Muscle layer of duodenum (tissue), 2 donors: ENCODE data around the gene ULK2.
A peak's percentile ranks its signal among the peaks of the same experiment; 100 is the strongest.
"Not testable (repeated sequence)": the region's sequence is repeated elsewhere in the genome, so short reads cannot be mapped to it uniquely, and the experiment has no call there.

Experiments used
- H3K27ac ChIP-seq: one replicate; pipeline ENCODE4 v1.7.0; 2013; ENCODE audit warnings: mild to moderate bottlenecking, low read length
- H3K27me3 ChIP-seq: one replicate; pipeline ENCODE4 v1.7.0; 2013; ENCODE audit warnings: low read depth, mild to moderate bottlenecking, control low read depth, low read length
- H3K36me3 ChIP-seq, 2 donors: one replicate each; pipeline ENCODE4 v1.7.0; 2013; ENCODE audit warnings: low read length in 2 of 2, control low read depth in 1 of 2, mild to moderate bottlenecking in 1 of 2; ENCODE audit not compliant: insufficient read depth in 2 of 2, control insufficient read depth in 1 of 2
- H3K4me1 ChIP-seq, 2 donors: one replicate each; pipeline ENCODE4 v1.7.0; 2013; ENCODE audit warnings: low read length in 2 of 2, mild to moderate bottlenecking in 2 of 2, control low read depth in 1 of 2, moderate library complexity in 1 of 2; ENCODE audit not compliant: insufficient read depth in 2 of 2, control insufficient read depth in 1 of 2
- H3K4me3 ChIP-seq, 2 donors: one replicate each; pipeline ENCODE4 v1.7.0; 2013; ENCODE audit warnings: low read length in 2 of 2, low read depth in 1 of 2, mild to moderate bottlenecking in 1 of 2
- H3K9me3 ChIP-seq, 2 donors: one replicate each; pipeline ENCODE4 v1.7.0; 2013; ENCODE audit warnings: low read length in 2 of 2, control low read depth in 1 of 2, mild to moderate bottlenecking in 1 of 2; ENCODE audit not compliant: control insufficient read depth in 1 of 2
- donor health status: healthy.

The ULK2 gene

GRCh38 chr17:19890554-19890953 is 22.8 kb upstream of the ULK2 start:
- H3K4me1 ChIP-seq, H3K27me3 ChIP-seq, H3K27ac ChIP-seq, H3K36me3 ChIP-seq, H3K4me3 ChIP-seq, H3K9me3 ChIP-seq: not testable (repeated sequence)

GRCh38 chr17:19890001-19890400 is 22.3 kb upstream of the ULK2 start:
- H3K27ac ChIP-seq, H3K36me3 ChIP-seq, H3K27me3 ChIP-seq, H3K4me1 ChIP-seq, H3K9me3 ChIP-seq, H3K4me3 ChIP-seq: not testable (repeated sequence)

GRCh38 chr17:19886116-19886515 is 18.4 kb upstream of the ULK2 start:
- no peaks in the 10 kb centered on the region for H3K36me3 ChIP-seq
- no peak overlapping the region for H3K27ac ChIP-seq

GRCh38 chr17:19883537-19884215 is 15.9 kb upstream of the ULK2 start:
- Histone ChIP-seq H3K4me3 (no peak overlapping the region), H3K36me3 (no peaks in the 10 kb centered on the region), H3K4me1 (no peaks in the 10 kb centered on the region), H3K27ac (no peak overlapping the region), H3K27me3 (no peaks in the 10 kb centered on the region), H3K9me3 (no peaks in the 10 kb centered on the region)

More at GRCh38 chr17:19886116-19886515, 18.4 kb upstream of the ULK2 start:
- H3K4me3 ChIP-seq, result no peak overlapping the region
- no peaks in the 10 kb centered on the region for H3K4me1 ChIP-seq
- H3K9me3 ChIP-seq, result no peaks in the 10 kb centered on the region
- no peaks in the 10 kb centered on the region for H3K27me3 ChIP-seq

GRCh38 chr17:19880393-19880792 is 12.7 kb upstream of the ULK2 start:
- Histone ChIP-seq H3K27ac (no peak overlapping the region), H3K27me3 (no peaks in the 10 kb centered on the region), H3K9me3 (no peaks in the 10 kb centered on the region), H3K4me1 (no peaks in the 10 kb centered on the region), H3K36me3 (no peaks in the 10 kb centered on the region), H3K4me3 (no peak overlapping the region)

GRCh38 chr17:19877364-19877945 is 9.7 kb upstream of the ULK2 start:
- H3K27ac ChIP-seq, result no peak overlapping the region
- H3K9me3 ChIP-seq, result no peaks in the 10 kb centered on the region
- no peaks in the 10 kb centered on the region for H3K27me3 ChIP-seq
- no peaks in the 10 kb centered on the region for H3K4me1 ChIP-seq
- no peak overlapping the region for H3K4me3 ChIP-seq
- H3K36me3 ChIP-seq, result no peaks in the 10 kb centered on the region

GRCh38 chr17:19876529-19877161 is 8.9 kb upstream of the ULK2 start:
- Histone ChIP-seq H3K36me3 (no peaks in the 10 kb centered on the region), H3K9me3 (no peaks in the 10 kb centered on the region), H3K4me1 (no peaks in the 10 kb centered on the region), H3K27ac (no peak overlapping the region), H3K27me3 (no peaks in the 10 kb centered on the region), H3K4me3 (no peak overlapping the region)

- Histone ChIP-seq H3K27me3 (no peaks in the 10 kb centered on the region), H3K4me3 (no peak overlapping the region), H3K9me3 (no peaks in the 10 kb centered on the region), H3K27ac (no peak overlapping the region), H3K36me3 (no peaks in the 10 kb centered on the region), H3K4me1 (no peaks in the 10 kb centered on the region)
Observed at GRCh38 chr17:19874256-19874655, 6.5 kb upstream of the ULK2 start.

- H3K4me3 ChIP-seq, result no peak overlapping the region
- no peaks in the 10 kb centered on the region for H3K9me3 ChIP-seq
- H3K36me3 ChIP-seq, result no peaks in the 10 kb centered on the region
- H3K27ac ChIP-seq, result no peak overlapping the region
- H3K27me3 ChIP-seq, result no peaks in the 10 kb centered on the region
- H3K4me1 ChIP-seq, result no peaks in the 10 kb centered on the region
Observed at GRCh38 chr17:19873346-19873745, 5.6 kb upstream of the ULK2 start.

- peak overlapping the region; percentile 33 to 80 for H3K4me3 ChIP-seq
- no peaks in the 10 kb centered on the region for H3K9me3 ChIP-seq
- peaks cover 0 to 4% of the 10 kb centered on the region in 2 donors for H3K36me3 ChIP-seq
- no peaks in the 10 kb centered on the region for H3K27me3 ChIP-seq
- peaks cover 0 to 9% of the 10 kb centered on the region in 2 donors for H3K4me1 ChIP-seq
- H3K27ac ChIP-seq, result no peak overlapping the region
Observed at GRCh38 chr17:19868079-19868395, 301 bp upstream of the ULK2 start.

GRCh38 chr17:19867079-19867328 is 732 bp downstream of the ULK2 start:
- peaks cover 0 to 9% of the 10 kb centered on the region in 2 donors for H3K4me1 ChIP-seq
- no peaks in the 10 kb centered on the region for H3K9me3 ChIP-seq
- no peak overlapping the region for H3K27ac ChIP-seq
- H3K4me3 ChIP-seq, result peak overlapping the region; percentile 71 to 80
- H3K36me3 ChIP-seq, result peaks cover 0 to 11% of the 10 kb centered on the region in 2 donors
- no peaks in the 10 kb centered on the region for H3K27me3 ChIP-seq

- H3K4me3 ChIP-seq, result no peak overlapping the region
- H3K27me3 ChIP-seq, result no peaks in the 10 kb centered on the region
- H3K36me3 ChIP-seq, result peaks cover 0 to 11% of the 10 kb centered on the region in 2 donors
- H3K9me3 ChIP-seq, result no peaks in the 10 kb centered on the region
- H3K27ac ChIP-seq, result no peak overlapping the region
- H3K4me1 ChIP-seq, result peaks cover 0 to 9% of the 10 kb centered on the region in 2 donors
Observed at GRCh38 chr17:19865021-19865420, 2.7 kb downstream of the ULK2 start.
